HG03135 (cell line): ENCODE data around the gene GOLGA8Q.
"Not testable (repeated sequence)": the region's sequence is repeated elsewhere in the genome, so short reads cannot be mapped to it uniquely, and the experiment has no call there.

Experiments used
- ATAC-seq: cut with Tn5 transposase; IDR thresholded peaks from one replicate; pipeline ENCODE4 v1.9.1; 2021; ENCODE audit warnings: mild to moderate bottlenecking, moderate library complexity; ENCODE audit not compliant: unreplicated experiment

GOLGA8Q gene

GRCh38 chr15:30551750-30552149 lies at the start of gene GOLGA8Q:
Gene GOLGA8Q (plus strand): TSS chr15:30552050. CDS start chr15:30552078, 28 bp downstream.
- not testable (repeated sequence) for ATAC-seq

- ATAC-seq = not testable (repeated sequence)
Observed at GRCh38 chr15:30502904-30503781, 48.7 kb upstream of the GOLGA8Q start.

GRCh38 chr15:30504162-30504843 lies 47.5 kb upstream of the GOLGA8Q start:
- not testable (repeated sequence) for ATAC-seq

- ATAC-seq = not testable (repeated sequence)
Observed at GRCh38 chr15:30514545-30514944, 37.3 kb upstream of the GOLGA8Q start.

GRCh38 chr15:30523453-30524243 lies 28.2 kb upstream of the GOLGA8Q start:
- not testable (repeated sequence) for ATAC-seq

GRCh38 chr15:30525912-30526311 lies 25.9 kb upstream of the GOLGA8Q start:
- not testable (repeated sequence) for ATAC-seq

GRCh38 chr15:30529049-30529448 lies 22.8 kb upstream of the GOLGA8Q start:
- not testable (repeated sequence) for ATAC-seq

- not testable (repeated sequence) for ATAC-seq
Observed at GRCh38 chr15:30566949-30567348, 15.1 kb downstream of the GOLGA8Q start.

GRCh38 chr15:30573012-30573491 lies 21.2 kb downstream of the GOLGA8Q start:
- ATAC-seq = not testable (repeated sequence)

GRCh38 chr15:30579394-30579970 lies 27.6 kb downstream of the GOLGA8Q start:
- ATAC-seq = not testable (repeated sequence)

GRCh38 chr15:30580716-30581115 lies 28.9 kb downstream of the GOLGA8Q start:
- ATAC-seq = not testable (repeated sequence)

GRCh38 chr15:30598953-30599352 lies 47.1 kb downstream of the GOLGA8Q start:
- not testable (repeated sequence) for ATAC-seq

- ATAC-seq = not testable (repeated sequence)
Observed at GRCh38 chr15:30603796-30604195, 51.9 kb downstream of the GOLGA8Q start, which contains the start of gene GOLGA8H. Gene GOLGA8H (plus strand): TSS chr15:30604028. CDS start chr15:30604126, 98 bp downstream.
